AG04450 (cell line): Measurements from ENCODE around the gene TTC28. TPM values are rescaled to one million over a fixed set of nuclear protein-coding genes. Genes with fewer than 3 reads are reported as not detected.

Experiments used
- CTCF ChIA-PET: fragments of 300-600, 350-600 bp; formaldehyde crosslinking; extraction: SDS; loops from one replicate; lab custom pipeline; 2022; ENCODE audit warnings: antibody characterized with exemption, inconsistent platforms; lab: Charles Lee
- POLR2A ChIA-PET: fragments of 350-600 bp; formaldehyde crosslinking; extraction: SDS; loops from one replicate; lab custom pipeline; 2021; ENCODE audit warnings: antibody characterized with exemption, inconsistent platforms; lab: Yijun Ruan, JAX
- DNase-seq: peaks from one replicate; pipeline ENCODE4 v3.0.0-alpha.2; 2011; ENCODE audit warnings: low read depth, low spot score
- H3K27ac ChIP-seq: one replicate; pipeline ENCODE4 v1.5.1; 2012; ENCODE audit warnings: low read depth, low read length, control low read depth
- H3K27me3 ChIP-seq: one replicate; pipeline ENCODE4 v1.6.0; 2012; ENCODE audit warnings: low read length; ENCODE audit not compliant: control insufficient read depth, insufficient read depth
- H3K4me3 ChIP-seq: 2 replicates; pipeline ENCODE4 v1.5.1; 2011; ENCODE audit warnings: mild to moderate bottlenecking, low read depth, low read length, control low read depth
- H3K9me3 ChIP-seq: 2 replicates; pipeline ENCODE4 v1.5.1; 2012; ENCODE audit warnings: low read length; ENCODE audit not compliant: control insufficient read depth, insufficient read depth
- polyA plus RNA-seq: library from polyadenylated mRNA; depleted of rRNA; stranded (reverse); fragments of >200 nt; gene quantifications from 2 replicates; pipeline ENCODE4 v1.2.3, GENCODE V29; 2011
- TF ChIP-seq, protein P1 (sequence below): IDR thresholded peaks from 2 replicates; pipeline ENCODE4 v1.5.1; 2011; ENCODE audit warnings: low read depth, low read length, control low read depth, inconsistent platforms

The TTC28 gene
- polyA plus RNA-seq, 1 experiment = 11.2 TPM

DNA sequence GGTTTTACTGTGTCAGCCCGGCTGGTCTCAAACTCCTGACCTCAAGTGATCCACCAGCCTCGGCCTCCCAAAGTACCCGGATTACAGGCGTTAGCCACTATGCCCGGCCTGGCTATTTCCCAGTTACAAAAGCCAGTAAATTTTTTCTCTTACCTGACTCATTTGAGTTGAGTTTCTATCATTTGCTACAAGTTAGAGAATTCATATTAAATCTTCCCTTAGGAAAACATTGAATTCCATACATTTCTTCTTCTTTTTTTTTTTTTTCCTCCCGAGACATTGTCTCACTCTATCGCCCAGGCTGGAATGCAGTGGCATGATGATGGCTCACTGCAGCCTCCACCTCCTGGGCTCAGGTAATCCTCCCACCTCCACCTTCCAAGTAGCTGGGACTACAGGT is 36.0 kb upstream of the TTC28 start:
- no peak for DNase-seq
- TF ChIP-seq, protein P1, sequence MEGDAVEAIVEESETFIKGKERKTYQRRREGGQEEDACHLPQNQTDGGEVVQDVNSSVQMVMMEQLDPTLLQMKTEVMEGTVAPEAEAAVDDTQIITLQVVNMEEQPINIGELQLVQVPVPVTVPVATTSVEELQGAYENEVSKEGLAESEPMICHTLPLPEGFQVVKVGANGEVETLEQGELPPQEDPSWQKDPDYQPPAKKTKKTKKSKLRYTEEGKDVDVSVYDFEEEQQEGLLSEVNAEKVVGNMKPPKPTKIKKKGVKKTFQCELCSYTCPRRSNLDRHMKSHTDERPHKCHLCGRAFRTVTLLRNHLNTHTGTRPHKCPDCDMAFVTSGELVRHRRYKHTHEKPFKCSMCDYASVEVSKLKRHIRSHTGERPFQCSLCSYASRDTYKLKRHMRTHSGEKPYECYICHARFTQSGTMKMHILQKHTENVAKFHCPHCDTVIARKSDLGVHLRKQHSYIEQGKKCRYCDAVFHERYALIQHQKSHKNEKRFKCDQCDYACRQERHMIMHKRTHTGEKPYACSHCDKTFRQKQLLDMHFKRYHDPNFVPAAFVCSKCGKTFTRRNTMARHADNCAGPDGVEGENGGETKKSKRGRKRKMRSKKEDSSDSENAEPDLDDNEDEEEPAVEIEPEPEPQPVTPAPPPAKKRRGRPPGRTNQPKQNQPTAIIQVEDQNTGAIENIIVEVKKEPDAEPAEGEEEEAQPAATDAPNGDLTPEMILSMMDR = no peak
- ChIA-PET POLR2A (no interaction called here), CTCF (no interaction called here)
- H3K27me3 ChIP-seq = no peaks in the 10 kb centered on the region
- H3K9me3 ChIP-seq = no peaks in the 10 kb centered on the region; the same call in 1 of the 2 replicates
- H3K27ac ChIP-seq = no peak overlapping the region
- H3K4me3 ChIP-seq = no peak overlapping the region

GRCh38 chr22:28714043-28714628 is 34.5 kb upstream of the TTC28 start:
- H3K4me3 ChIP-seq = no peak overlapping the region
- ChIA-PET POLR2A (interaction anchor here (0.6 kb wide), 1 partner anchor 70 kb away, joined by 5 read pairs; no protein-coding TSS in a partner anchor), CTCF (no interaction called here)
- no peak for DNase-seq
- H3K27ac ChIP-seq = no peak overlapping the region
- TF ChIP-seq, protein P1 = no peak
- no peaks in the 10 kb centered on the region; the same call in 1 of the 2 replicates for H3K9me3 ChIP-seq
- H3K27me3 ChIP-seq = no peaks in the 10 kb centered on the region

GRCh38 chr22:28711820-28712777 is 32.5 kb upstream of the TTC28 start:
- ChIA-PET CTCF (no interaction called here), POLR2A (interaction anchor here (0.5 to 1.7 kb wide), 6 partner anchors 13 to 139 kb away, joined by 3 to 6 read pairs (median 4); partner anchors contain the start of genes CCDC117 and TTC28)
- TF ChIP-seq, protein P1 = peak; percentile 42
- Histone ChIP-seq H3K9me3 (no peaks in the 10 kb centered on the region; the same call in 1 of the 2 replicates), H3K27ac (peak overlapping the region; percentile 67), H3K27me3 (no peaks in the 10 kb centered on the region), H3K4me3 (no peak overlapping the region; the same call in 1 of the 2 replicates)
- DNase-seq = peak; percentile 89

GRCh38 chr22:28711341-28711740 is 31.7 kb upstream of the TTC28 start:
- H3K27me3 ChIP-seq = no peaks in the 10 kb centered on the region
- no peak overlapping the region for H3K27ac ChIP-seq
- TF ChIP-seq, protein P1 = no peak
- no peaks in the 10 kb centered on the region; the same call in 1 of the 2 replicates for H3K9me3 ChIP-seq
- CTCF ChIA-PET = no interaction called here
- POLR2A ChIA-PET = interaction anchor here (0.6 to 1.7 kb wide), 3 partner anchors 32 to 139 kb away, joined by 4 to 6 read pairs (median 6); partner anchors contain the start of gene TTC28
- no peak overlapping the region; the same call in 1 of the 2 replicates for H3K4me3 ChIP-seq
- DNase-seq = no peak
